ENCODE results near the gene RSRC1.

Gene RSRC1

DNA sequence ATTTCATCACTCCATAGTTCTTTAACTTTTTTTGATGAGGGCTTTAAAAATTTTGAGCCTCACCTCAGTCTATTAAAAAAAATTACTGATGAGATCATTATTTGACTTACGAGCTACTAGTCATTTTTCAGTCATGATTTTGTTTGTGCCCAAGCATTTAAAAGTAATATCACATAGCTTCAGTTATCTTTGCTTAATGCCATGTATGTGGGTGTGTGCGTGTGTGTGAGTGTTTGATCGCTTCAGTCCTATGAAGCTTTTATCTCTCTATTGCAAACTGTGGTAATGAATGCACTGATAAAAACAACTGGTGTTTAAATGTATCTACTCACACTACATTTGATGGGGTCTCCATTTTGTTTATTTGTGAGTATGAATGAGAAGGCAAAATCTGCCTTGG lies 49.8 kb downstream of the RSRC1 start:
- no peaks in the 10 kb centered on the region for H3K9me2 ChIP-seq (replicated peaks; ENCODE audit: insufficient read depth, low read length)
- peaks cover 19% of the 10 kb centered on the region for H3K79me2 ChIP-seq (ENCODE audit: insufficient read depth, low read length)
- H3K36me3 ChIP-seq (ENCODE audit: low read length) = no peaks in the 10 kb centered on the region
- H3K9me3 ChIP-seq (ENCODE audit: insufficient read depth, low read length) = no peaks in the 10 kb centered on the region
- no peak overlapping the region for H2AFZ ChIP-seq (ENCODE audit: low read depth, low read length, severe bottlenecking)
- no peaks in the 10 kb centered on the region; the same call in 1 of the 2 replicates for H4K20me1 ChIP-seq (ENCODE audit: low read depth, low read length)
- H3K27me3 ChIP-seq (ENCODE audit: low read length) = no peaks in the 10 kb centered on the region
- TF ChIP-seq CTCF (IDR thresholded peaks at IDR 0.05; ENCODE audit: insufficient read depth, low read length, poor library complexity, severe bottlenecking) (no peak), EZH2phosphoT487 (conservative IDR thresholded peaks at IDR 0.05; ENCODE audit: low read length) (no peak)
- no peak overlapping the region for H3K27ac ChIP-seq (ENCODE audit: low read depth, low read length)
- no peaks in the 10 kb centered on the region for H3F3A ChIP-seq (ENCODE audit: insufficient read depth)
- H3K4me3 ChIP-seq (ENCODE audit: insufficient read depth, low read length, poor library complexity, severe bottlenecking) = no peak overlapping the region
- H3K4me2 ChIP-seq (ENCODE audit: low read depth, low read length, poor library complexity, severe bottlenecking) = no peak overlapping the region
- no peak overlapping the region for H3K9ac ChIP-seq (ENCODE audit: low read length)

DNA sequence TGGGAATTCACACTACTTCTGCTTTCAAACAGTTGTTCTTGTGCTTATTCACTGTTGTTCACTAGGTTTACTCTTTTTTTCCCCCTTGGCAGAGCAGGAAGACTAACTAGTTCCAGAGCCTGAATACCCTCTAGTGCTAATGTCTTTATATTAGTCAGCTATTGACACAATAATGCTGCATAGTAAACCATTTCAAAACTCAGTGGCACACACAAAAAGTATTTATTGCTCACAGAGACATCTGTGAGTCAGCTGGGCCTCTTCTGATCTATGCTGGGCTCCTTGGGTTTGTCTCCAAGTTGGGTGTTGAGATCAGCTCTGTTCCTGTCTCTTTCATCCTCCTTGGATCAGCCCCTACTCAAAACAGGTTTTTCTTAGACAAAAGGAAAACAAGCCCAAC lies 51.1 kb downstream of the RSRC1 start:
- H3K79me2 ChIP-seq (ENCODE audit: insufficient read depth, low read length) = peaks cover 23% of the 10 kb centered on the region
- no peak overlapping the region for H2AFZ ChIP-seq (ENCODE audit: low read depth, low read length, severe bottlenecking)
- H3K9me2 ChIP-seq (replicated peaks; ENCODE audit: insufficient read depth, low read length) = no peaks in the 10 kb centered on the region
- H3K9me3 ChIP-seq (ENCODE audit: insufficient read depth, low read length) = no peaks in the 10 kb centered on the region
- H4K20me1 ChIP-seq (ENCODE audit: low read depth, low read length) = no peaks in the 10 kb centered on the region; the same call in 1 of the 2 replicates
- no peak overlapping the region for H3K9ac ChIP-seq (ENCODE audit: low read length)
- no peak overlapping the region for H3K27ac ChIP-seq (ENCODE audit: low read depth, low read length)
- H3F3A ChIP-seq (ENCODE audit: insufficient read depth) = no peaks in the 10 kb centered on the region
- no peak overlapping the region for H3K4me3 ChIP-seq (ENCODE audit: insufficient read depth, low read length, poor library complexity, severe bottlenecking)
- no peaks in the 10 kb centered on the region for H3K36me3 ChIP-seq (ENCODE audit: low read length)
- no peak overlapping the region for H3K4me2 ChIP-seq (ENCODE audit: low read depth, low read length, poor library complexity, severe bottlenecking)
- TF ChIP-seq CTCF (IDR thresholded peaks at IDR 0.05; ENCODE audit: insufficient read depth, low read length, poor library complexity, severe bottlenecking) (no peak), EZH2phosphoT487 (conservative IDR thresholded peaks at IDR 0.05; ENCODE audit: low read length) (no peak)
- H3K27me3 ChIP-seq (ENCODE audit: low read length) = no peaks in the 10 kb centered on the region

DNA sequence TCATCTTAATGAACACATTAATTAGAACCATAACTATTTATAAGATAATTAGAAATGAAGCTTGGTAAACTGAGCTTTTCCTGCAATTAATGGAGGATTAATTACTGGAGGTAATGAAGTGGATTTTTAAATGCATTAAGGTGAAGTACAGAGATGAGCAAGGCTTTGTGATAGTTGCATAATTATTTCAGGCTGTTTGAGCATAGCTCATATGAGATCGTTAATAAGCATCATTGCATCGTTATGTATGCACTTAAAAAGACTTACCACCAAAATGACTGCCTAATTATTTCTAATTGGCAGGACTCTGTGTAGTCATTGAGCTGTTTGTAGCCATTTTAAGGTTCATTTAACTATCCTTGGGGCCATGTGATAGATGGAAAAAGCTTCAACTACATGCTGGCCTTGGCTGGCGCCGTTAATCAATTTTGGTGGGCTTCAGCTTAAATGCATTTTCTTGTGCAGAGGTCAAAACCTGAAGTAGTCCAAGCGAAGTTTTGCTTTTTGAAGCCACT lies 55.3 kb downstream of the RSRC1 start:
- H3K9me3 ChIP-seq (ENCODE audit: insufficient read depth, low read length) = no peaks in the 10 kb centered on the region
- no peak overlapping the region for H3K4me3 ChIP-seq (ENCODE audit: insufficient read depth, low read length, poor library complexity, severe bottlenecking)
- no peak for TF ChIP-seq CTCF (IDR thresholded peaks at IDR 0.05; ENCODE audit: insufficient read depth, low read length, poor library complexity, severe bottlenecking)
- no peak for TF ChIP-seq EZH2phosphoT487 (conservative IDR thresholded peaks at IDR 0.05; ENCODE audit: low read length)
- H2AFZ ChIP-seq (ENCODE audit: low read depth, low read length, severe bottlenecking) = no peak overlapping the region
- H3F3A ChIP-seq (ENCODE audit: insufficient read depth) = no peaks in the 10 kb centered on the region
- H3K27ac ChIP-seq (ENCODE audit: low read depth, low read length) = no peak overlapping the region
- no peak overlapping the region for H3K9ac ChIP-seq (ENCODE audit: low read length)
- peaks cover 4% of the 10 kb centered on the region; the same call in 1 of the 2 replicates for H3K36me3 ChIP-seq (ENCODE audit: low read length)
- no peaks in the 10 kb centered on the region for H3K27me3 ChIP-seq (ENCODE audit: low read length)
- H3K79me2 ChIP-seq (ENCODE audit: insufficient read depth, low read length) = peaks cover 23% of the 10 kb centered on the region
- no peaks in the 10 kb centered on the region; the same call in 1 of the 2 replicates for H4K20me1 ChIP-seq (ENCODE audit: low read depth, low read length)
- H3K4me2 ChIP-seq (ENCODE audit: low read depth, low read length, poor library complexity, severe bottlenecking) = no peak overlapping the region
- no peaks in the 10 kb centered on the region for H3K9me2 ChIP-seq (replicated peaks; ENCODE audit: insufficient read depth, low read length)

All from SU-DHL-6 (cell line).